T-helper 1 cell treated with Interleukin-12 subunit alpha and Interleukin-12 subunit beta and Interleukin-4 antibody, amounts not matched to agents 30 ng/mL and 1 ng/mL, for 36 hours (primary cell): ENCODE results near the gene RAET1L. TPM values are rescaled to one million over a fixed set of nuclear protein-coding genes. Genes with fewer than 3 reads are reported as not detected.

Experiments used
- intact Hi-C: fragments of 100-400 bp; cut with micrococcal nuclease; formaldehyde crosslinking; loops from one replicate; pipeline ENCODE4 v1.15.1; 2024
- total RNA-seq: library from RNA; stranded (reverse); gene quantifications from 2 replicates; pipeline ENCODE4 v1.2.3, GENCODE V29; 2022

The RAET1L gene
- total RNA-seq, result not detected in 2 replicates

DNA sequence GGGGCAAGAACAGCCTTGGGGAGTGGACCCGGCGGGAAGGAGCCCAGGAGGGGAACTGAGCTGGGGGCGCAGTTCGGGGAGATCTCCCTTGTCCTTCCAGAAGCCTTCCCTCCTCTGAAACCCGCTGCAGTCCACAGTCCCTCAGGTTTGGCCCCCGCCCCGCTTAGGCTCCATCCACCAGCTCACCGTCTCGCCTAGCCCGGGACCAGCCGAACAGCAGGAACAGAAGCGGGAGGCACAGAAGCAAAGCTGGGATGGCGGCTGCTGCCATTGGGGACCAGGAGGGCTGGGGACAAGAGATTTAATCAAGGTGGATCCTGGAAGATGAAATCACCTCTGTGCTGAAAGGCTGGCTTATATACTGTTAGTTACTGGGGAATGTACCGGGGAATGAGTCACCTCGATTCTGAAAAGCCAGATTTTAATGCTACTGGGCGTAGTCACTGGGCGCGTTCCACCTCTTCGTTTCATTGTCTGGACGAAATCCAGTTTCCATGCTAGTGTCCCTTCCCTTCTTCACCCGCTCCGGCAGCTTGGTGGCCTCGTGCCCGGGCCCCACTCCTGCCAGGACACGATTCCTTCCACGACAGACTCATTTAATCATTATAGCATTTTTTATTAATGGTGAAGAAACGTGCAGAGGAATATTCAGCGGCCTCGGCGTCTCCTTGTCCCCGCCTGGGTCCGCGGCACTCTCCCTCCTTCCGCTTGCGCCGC is at the start of gene RAET1L:
TSS of gene RAET1L (minus strand) at position 332 of the 717 bp plus-strand sequence. CDS start at position 271, 61 bp downstream.
- intact Hi-C loops, result no loop called here

GRCh38 chr6:150075034-150075421 is 49.7 kb upstream of the RAET1L start:
- intact Hi-C loops, result loop anchor here (10.0 kb wide), 1 partner anchor 360 kb away; the partner anchor contains the start of gene LATS1

DNA sequence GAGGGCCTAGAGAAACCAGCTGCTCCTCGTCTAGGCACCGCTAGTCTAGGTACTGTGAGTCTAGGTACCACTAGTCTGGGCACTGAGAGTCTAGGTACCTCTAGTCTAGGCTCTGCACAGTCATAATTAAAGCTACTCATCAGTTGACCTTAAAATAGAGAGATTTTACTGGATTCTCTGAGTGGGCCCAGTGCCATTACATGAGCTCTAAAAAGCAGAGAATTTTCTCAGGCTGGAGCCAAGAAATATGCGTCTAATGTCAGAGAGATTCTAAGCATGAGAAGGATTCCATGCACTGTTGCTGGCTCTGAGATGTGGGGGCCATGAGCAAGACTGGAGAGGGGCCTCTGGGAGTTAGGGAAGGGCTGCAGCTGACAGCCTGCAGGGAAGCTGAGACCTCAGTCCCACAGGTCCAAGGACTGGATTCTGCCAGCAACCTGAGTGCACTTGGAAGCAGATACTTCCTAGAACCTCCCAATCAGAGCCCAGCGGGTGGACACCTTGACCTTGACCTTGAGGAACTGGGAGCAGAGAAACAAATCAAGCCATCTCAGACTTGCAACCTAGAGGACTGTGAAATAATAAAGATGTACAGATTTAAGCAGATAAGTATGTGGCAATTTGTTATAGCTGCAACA is 49.2 kb upstream of the RAET1L start:
- intact Hi-C loops, result loop anchor here (10.0 kb wide), 1 partner anchor 360 kb away; the partner anchor contains the start of gene LATS1

- intact Hi-C loops, result loop anchor here (10.0 kb wide), 1 partner anchor 357 kb away; the partner anchor contains the start of gene LATS1
Observed at GRCh38 chr6:150072201-150072600, 46.9 kb upstream of the RAET1L start.

DNA sequence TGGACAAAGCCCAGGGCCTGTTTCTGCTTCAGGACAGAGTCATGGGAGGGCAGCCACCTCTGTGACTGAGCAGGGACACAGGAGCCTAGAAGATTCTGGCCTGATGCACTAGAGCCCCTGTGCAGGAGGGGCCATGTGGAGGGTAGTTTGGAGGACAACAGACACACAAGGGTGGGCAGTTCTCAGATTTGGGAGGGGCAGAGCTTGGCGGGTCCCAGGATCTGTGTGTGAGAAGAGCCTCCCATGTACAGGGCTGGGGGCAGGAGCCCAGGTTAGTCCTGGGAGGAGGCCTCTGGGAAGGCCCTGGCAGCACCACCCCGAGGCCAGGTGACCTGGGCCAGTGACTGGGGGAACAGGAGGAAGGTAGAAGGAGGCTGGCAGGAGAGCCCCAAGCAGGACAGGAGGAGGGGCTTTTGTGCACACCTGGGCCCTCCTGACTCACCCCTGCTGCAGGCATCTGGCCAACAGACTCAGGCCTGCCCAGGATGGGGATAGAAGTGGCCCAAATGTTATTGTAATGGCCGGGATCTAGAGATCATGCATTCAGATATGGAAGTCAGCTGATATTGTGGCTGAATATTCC is 45.0 kb upstream of the RAET1L start:
- intact Hi-C loops, result loop anchor here (10.0 kb wide), 1 partner anchor 356 kb away; the partner anchor contains the start of gene LATS1

GRCh38 chr6:150069706-150070105 is 44.4 kb upstream of the RAET1L start:
- intact Hi-C loops, result loop anchor here (1.0 to 10.0 kb wide), 9 partner anchors 64 to 1321 kb away; partner anchors contain the start of genes GINM1, LATS1, LRP11 and ULBP1

DNA sequence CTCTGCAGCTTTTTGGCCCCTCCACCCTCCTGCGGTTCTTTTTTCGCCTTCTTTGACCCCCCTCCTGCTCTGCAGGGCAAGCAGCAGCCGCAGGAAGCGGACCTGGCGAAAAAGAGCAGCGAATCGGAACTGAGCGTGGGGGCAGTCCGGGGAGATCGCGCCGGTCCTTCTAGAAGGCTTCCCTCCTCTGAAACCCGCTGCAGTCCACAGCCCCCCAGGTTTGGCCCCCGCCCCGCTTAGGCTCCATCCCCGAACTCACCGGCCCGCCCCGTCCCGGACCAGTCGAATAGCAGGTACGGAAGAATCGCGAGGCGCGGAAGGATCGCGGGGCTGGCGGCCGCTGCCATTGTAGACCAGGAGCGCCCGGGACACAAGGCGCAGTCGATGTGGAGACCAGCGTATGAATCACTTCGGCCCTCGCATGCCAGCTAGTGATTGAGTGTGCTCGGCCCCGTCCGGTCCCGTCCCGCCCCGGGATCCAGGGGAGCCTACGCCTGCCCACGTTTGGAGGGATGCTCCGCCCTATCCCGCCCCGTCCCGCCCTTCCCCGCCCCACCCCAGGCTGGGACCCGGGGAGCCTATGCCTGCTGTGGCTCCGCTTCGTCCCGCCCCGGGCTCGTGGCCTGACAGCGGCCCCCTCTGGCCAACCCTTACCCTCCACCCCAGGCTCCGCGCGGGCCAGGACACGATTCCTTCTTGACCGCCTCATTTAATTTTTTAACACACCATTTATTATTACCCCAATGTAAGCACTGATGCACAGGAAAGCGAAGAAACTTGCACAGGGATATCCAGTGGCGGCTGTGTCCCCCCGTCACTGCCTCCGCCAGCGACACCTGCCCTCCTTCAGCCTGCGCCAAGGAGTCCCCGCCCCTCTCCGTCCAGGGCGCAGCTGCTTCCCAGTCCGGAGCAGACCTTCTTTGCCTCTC is 43.7 kb upstream of the RAET1L start, which contains the start of gene ULBP3:
TSS of gene ULBP3 (minus strand) at position 402 of the 929 bp plus-strand sequence. CDS start at position 347, 55 bp downstream.
- intact Hi-C loops, result loop anchor here (1.0 to 10.0 kb wide), 8 partner anchors 64 to 1322 kb away; partner anchors contain the start of genes GINM1, LRP11, ULBP1 and ZBTB2

GRCh38 chr6:150068151-150068550 is 42.8 kb upstream of the RAET1L start:
- intact Hi-C loops, result loop anchor here (2.0 to 10.0 kb wide), 3 partner anchors 501 to 1323 kb away; partner anchors contain the start of genes GINM1 and ZBTB2

GRCh38 chr6:150065083-150065482 is 39.8 kb upstream of the RAET1L start:
- intact Hi-C loops, result loop anchor here (10.0 kb wide), 1 partner anchor 940 kb away; no protein-coding TSS in a partner anchor

GRCh38 chr6:150063640-150064039 is 38.3 kb upstream of the RAET1L start:
- intact Hi-C loops, result loop anchor here (10.0 kb wide), 1 partner anchor 941 kb away; no protein-coding TSS in a partner anchor

DNA sequence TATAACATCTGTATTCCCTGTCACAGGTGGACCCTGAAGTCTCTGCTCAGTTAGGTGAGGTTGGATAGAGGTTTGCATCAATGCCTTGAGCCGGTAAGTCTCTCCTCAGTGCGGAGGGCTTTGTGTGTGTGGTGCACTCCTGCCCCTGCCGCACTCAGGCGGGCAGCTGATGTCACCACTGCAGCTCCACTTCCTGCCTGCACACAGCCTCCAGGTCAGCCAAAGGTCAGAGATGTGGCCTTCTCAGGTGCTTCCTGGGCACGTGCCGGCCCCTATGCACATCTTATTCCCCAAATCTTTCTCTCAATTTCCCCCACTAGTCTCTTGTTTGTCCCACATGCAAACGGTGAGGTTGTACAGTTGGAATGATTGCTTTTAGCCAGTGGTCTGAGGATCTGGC is 34.6 kb upstream of the RAET1L start:
- intact Hi-C loops, result loop anchor here (10.0 kb wide), 1 partner anchor 945 kb away; no protein-coding TSS in a partner anchor

- intact Hi-C loops, result no loop called here
Observed at GRCh38 chr6:150058986-150059385, 33.7 kb upstream of the RAET1L start.

DNA sequence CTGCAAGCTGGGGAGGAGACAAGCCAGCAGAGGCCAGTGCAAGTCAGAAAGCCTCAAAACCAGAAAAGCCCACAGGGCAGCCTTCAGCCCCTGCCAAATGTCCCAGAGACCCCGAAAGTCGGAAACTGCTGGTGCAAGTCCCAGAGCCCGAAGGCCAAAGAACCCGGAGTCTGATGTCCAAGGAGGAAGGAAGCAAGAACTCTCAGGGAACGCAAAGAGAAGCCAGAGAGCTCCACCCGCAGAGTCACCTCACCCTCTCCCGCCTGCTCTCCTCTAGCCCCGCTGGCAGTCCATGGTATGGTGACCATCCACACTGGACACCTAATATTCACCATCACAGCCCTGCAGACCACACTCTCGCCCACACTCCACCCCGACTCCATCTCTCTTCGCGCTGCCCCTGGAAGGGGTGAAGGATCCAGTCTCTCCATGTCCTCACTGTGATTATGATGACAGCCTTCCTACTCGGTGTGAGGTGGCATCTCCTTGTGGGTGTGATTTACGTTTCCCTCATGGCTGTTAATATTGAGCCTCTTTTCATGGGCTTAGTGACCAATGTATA is 33.0 kb upstream of the RAET1L start:
- intact Hi-C loops, result no loop called here

DNA sequence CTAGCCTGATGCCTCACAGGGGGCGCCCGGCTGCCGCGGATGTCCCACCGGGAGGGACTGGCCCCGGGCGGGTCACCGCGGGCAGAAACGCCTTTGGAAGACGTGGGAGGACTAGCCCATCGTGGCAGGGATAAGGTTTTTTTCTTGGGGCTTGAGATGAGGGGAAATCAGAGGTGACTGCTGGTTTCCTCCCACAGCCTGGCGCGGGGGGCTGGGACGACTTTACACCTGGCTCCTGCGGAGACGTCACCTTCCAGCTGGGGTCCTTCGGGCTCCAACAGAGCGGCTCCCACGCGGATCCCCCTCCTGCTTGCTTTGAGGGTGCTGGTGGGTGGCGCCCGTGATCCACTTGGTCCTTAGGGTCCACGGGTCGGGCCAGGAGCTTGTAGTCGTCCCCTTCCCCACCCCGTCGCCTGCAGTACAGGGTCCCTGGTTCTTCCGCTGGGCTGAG is 32.2 kb upstream of the RAET1L start:
- intact Hi-C loops, result no loop called here

- intact Hi-C loops, result no loop called here
Observed at GRCh38 chr6:150056916-150057315, 31.6 kb upstream of the RAET1L start.

- intact Hi-C loops, result no loop called here
Observed at GRCh38 chr6:150056156-150056555, 30.8 kb upstream of the RAET1L start.

- intact Hi-C loops, result no loop called here
Observed at GRCh38 chr6:150055131-150055530, 29.8 kb upstream of the RAET1L start.

- intact Hi-C loops, result no loop called here
Observed at GRCh38 chr6:150053450-150053849, 28.1 kb upstream of the RAET1L start.

DNA sequence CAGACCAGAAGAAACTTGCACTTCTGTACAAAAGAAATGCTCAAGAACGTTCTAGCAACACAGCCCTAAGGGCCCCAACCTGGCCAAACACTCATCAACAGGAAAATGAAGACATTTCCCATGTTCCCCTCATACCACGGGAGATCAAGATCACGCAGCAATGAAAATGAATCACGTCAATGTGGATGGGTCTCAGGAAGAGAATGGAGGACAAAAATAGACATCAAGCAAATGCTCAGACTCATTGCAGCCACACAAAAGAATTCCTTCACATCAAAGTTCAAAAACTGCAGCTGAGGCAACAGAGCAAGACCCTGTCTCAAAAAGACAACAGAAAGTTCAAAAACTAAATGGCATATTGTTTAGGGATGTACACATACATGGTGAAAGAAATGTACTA is 25.5 kb upstream of the RAET1L start:
- intact Hi-C loops, result no loop called here

- intact Hi-C loops, result no loop called here
Observed at GRCh38 chr6:150048099-150048498, 22.8 kb upstream of the RAET1L start.
